ENCODE measurements around the gene MYO5A. TPM values are rescaled to one million over a fixed set of nuclear protein-coding genes. Genes with fewer than 3 reads are reported as not detected.

MYO5A gene
- total and polyA plus RNA-seq, 2 donors (not counting 1 experiment from before 2014, with no cell fraction given): 12.2 to 44.4 TPM

Small RNAs within 50 kb of the gene (small RNA-seq; reads per million reads assigned to genes)
- gene MIR1266 (ENCODE audit: insufficient read length, low read depth, low replicate concordance): not detected

Other genes starting within 250 kb of the MYO5A start
- 3.2 and 4.5 TPM in 2 replicates for gene MYO5C, start 233.1 kb downstream of the MYO5A start, total RNA-seq
- 0.49 and 0.54 TPM in 2 replicates for gene MYO5C, start 233.1 kb downstream of the MYO5A start, polyA plus RNA-seq
- 147 and 152 TPM in 2 replicates for gene ARPP19, start 40.1 kb upstream of the MYO5A start, total RNA-seq
- 22.0 and 59.3 TPM in 2 replicates for gene ARPP19, start 40.1 kb upstream of the MYO5A start, polyA plus RNA-seq
- gene ATOSA, start 150.5 kb upstream of the MYO5A start, total RNA-seq: 198 and 206 TPM in 2 replicates
- gene ATOSA, start 150.5 kb upstream of the MYO5A start, polyA plus RNA-seq: 73.4 and 111 TPM in 2 replicates

Data from B cell (primary cell).